ENCODE measurements around the gene LDHD.

GRCh38 chr16:75065149-75065505 lies 51.5 kb downstream of the LDHD start:
- TF ChIP-seq ZFX (IDR thresholded peaks at IDR 0.05; ENCODE audit: borderline replicate concordance), result no peak
- no peak for TF ChIP-seq CTCF (IDR thresholded peaks at IDR 0.05)

Data from 22Rv1 (cell line).